ENCODE measurements around the gene OLFM1.
"Not testable (repeated sequence)": the region's sequence is repeated elsewhere in the genome, so short reads cannot be mapped to it uniquely, and the experiment has no call there.

Gene OLFM1

GRCh38 chr9:135152614-135153334 lies 65.3 kb downstream of the OLFM1 start:
- no peak for DNase-seq (ENCODE audit: low read depth in 2 of 2)

GRCh38 chr9:135154050-135154615 lies 66.7 kb downstream of the OLFM1 start:
- no peak for DNase-seq (ENCODE audit: low read depth in 2 of 2)

- DNase-seq (ENCODE audit: low read depth in 2 of 2), result no peak
Measured at GRCh38 chr9:135155396-135155795, 67.9 kb downstream of the OLFM1 start.

DNA sequence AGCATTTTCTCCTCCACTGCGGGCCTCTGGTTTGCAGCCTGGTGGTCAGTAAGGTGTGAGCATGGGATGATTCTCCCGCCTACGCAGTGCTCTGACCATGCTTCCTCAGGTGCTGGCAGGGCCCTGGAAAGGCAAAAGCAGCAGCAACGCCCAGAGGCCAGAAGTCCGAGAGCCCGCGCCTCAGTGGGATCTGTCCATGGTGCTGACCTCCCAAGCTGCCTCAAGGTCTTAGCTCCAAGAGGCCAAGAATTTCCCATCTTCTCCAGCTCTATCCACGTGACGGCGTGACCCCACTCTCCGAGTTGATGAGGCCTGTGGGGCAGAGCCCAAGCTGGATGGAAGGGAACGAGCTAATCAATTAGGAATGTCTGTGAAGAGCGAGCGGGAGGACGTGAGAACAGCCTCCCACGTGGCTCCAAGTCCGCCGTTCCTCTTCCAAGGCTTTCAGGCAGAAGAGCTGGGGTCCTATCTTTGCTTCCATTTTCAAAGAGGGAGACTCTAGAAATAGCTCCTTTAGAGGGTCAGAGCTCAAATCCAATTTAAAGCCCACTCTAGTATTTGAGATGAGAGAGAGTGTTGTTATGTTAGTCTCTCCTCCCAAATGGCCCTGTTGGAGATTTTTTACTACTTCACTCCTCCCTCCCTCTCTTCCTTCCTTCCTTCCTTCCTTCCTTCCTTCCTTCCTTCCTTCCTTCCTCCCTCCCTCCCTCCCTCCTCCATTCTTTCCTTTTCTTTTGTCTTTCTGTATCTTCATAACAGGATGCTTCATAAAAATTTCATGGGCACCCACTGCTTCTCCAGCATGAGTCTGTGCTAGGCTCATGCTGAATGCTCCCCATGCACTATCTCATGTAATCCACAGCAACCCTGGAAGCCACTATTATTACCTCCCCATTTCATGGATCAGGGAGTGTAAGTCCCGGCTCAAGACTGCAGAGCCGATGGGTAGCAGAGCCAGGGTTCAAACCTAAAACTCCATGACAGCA lies 69.3 kb downstream of the OLFM1 start:
- DNase-seq (ENCODE audit: low read depth in 2 of 2), result no peak

DNA sequence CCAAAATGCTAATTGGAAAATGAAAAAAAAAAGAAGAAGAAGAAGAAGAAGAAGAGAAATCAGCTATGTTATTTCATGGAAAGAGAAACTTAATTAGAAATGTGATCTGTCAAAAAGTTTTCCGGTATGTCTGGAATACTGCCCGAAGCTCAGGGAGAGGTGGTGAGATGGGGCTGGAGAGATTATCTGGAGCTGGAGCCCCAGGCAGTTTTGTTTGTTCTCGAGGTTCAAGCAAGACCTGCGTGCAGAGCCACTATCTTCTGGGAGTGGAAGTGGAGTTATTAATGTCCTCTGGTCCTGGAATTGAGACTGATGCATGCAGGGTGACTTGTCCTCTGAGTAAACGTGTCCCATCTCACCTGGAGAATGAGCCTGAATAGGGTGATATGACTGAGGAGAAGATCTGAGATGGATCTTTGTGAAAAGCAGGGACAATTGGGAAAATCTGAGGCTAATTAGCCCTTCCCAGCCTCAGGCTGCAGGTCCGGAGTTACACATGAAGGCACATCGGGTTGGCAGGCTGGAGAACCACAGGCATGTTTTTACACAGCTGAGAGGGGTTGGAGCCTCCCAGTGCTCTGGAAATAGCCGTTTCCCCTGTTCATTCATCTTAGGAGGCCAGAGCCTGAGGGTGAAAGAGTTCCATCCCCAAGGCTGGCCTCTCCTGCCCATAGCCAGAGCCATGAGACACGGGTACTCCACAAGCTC lies 70.5 kb downstream of the OLFM1 start:
- no peak for DNase-seq (ENCODE audit: low read depth in 2 of 2)

GRCh38 chr9:135158564-135158937 lies 71.1 kb downstream of the OLFM1 start:
- DNase-seq (ENCODE audit: low read depth in 2 of 2), result no peak

- DNase-seq (ENCODE audit: low read depth in 2 of 2), result no peak
Measured at GRCh38 chr9:135159801-135160200, 72.3 kb downstream of the OLFM1 start.

GRCh38 chr9:135160862-135161261 lies 73.4 kb downstream of the OLFM1 start:
- no peak for DNase-seq (ENCODE audit: low read depth in 2 of 2)

GRCh38 chr9:135162599-135162998 lies 75.1 kb downstream of the OLFM1 start:
- not testable (repeated sequence) for DNase-seq (ENCODE audit: low read depth in 2 of 2)

- DNase-seq (ENCODE audit: low read depth in 2 of 2), result no peak
Measured at GRCh38 chr9:135163023-135163780, 75.7 kb downstream of the OLFM1 start.

DNA sequence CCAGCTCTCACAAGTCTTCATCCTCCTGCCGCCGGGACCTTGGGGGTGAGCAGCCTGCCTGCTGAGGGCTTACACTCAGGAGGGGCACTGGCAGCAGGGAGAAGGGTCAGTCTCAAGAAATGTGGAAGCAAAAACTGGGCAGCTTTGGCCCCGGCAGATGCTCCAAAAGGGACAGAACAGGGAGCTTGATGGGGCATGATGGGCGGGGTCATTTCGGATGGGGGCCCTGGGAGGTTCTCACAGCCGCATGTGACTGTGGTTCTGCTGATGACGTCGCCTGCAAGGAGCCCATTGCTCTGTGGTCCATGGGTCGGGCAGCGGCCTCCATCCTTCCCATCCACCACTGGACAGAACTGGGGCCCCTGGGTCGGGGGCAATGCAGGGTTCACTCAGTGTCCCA lies 76.6 kb downstream of the OLFM1 start:
- no peak for DNase-seq (ENCODE audit: low read depth in 2 of 2)

- DNase-seq (ENCODE audit: low read depth in 2 of 2), result no peak
Measured at GRCh38 chr9:135165003-135165711, 77.7 kb downstream of the OLFM1 start.

DNA sequence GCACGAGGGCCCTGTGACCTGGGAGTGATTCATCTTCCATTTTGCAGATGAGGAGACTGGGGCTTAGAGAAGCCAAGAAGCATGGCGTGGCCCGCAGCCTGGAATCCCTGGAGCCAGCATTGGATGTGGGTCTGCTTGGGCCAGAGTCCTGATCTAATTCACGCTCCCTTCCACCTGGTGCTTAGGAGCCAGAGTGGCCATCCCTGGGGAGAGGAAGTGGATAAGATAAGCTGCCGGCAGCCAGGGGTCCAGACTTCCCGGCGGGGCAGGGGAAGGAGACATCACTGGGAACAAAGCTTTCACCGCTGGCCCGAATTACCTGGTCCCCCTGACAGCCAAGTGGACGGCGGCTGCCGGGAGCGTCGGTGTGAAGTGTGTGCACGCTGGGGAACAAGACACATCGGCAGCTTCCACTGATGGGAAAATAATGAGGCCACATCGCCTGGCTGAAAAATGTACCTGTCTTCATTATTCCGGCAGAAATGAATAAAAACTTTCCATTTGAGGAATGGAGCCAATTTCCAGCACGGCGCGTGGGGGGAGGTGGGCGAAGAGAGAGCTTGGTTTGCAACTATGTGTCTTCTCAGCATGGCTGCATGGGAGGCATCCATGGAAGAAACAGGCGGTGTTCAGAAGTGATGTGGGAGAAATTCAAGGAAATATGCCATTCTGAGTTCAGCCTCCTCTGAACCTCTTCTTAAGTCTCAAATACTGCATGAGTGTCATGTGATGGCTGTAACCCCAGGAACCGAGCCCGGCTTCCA lies 78.5 kb downstream of the OLFM1 start:
- DNase-seq (ENCODE audit: low read depth in 2 of 2), result no peak

- no peak for DNase-seq (ENCODE audit: low read depth in 2 of 2)
Measured at GRCh38 chr9:135166565-135166964, 79.1 kb downstream of the OLFM1 start.

GRCh38 chr9:135167356-135167755 lies 79.9 kb downstream of the OLFM1 start:
- no peak for DNase-seq (ENCODE audit: low read depth in 2 of 2)

DNA sequence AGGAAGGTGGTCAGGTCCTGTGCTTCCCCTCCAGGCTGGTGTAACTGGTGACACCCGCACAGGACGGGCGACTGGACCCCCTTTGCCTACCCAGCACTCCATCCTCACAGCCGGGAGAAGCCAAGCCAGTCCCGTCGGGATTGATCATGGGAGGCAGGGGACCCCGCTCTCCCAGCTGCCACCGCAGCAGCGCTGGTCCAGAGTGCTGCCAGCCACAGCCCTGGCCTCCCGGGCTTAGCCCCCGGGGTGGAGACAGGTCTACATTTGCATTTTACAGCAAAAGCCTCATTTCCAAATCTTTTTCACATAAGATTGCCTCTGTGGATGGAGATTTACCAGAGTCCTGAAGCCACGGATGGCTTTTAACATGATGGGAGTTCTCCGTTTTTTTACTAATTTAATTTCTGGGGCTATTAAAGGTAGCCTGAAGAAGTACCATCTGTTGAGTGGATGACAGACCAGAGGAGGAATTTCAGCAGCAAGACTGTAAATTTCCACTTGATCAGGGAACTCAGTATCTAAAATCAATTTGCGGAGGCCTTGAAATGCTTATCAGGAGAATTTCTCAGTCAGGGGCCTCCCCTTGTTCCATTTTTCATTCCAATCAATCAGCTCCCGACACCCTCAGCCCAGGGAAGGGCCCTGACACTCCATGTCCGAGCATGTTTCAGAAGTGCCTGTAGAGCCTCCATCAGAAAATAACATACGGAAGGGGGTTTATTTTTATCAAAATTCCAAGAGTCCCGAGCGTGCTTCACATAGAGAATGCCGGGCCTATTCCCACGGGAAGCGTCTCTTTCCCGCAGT lies 80.6 kb downstream of the OLFM1 start:
- DNase-seq (ENCODE audit: low read depth in 2 of 2), result no peak

GRCh38 chr9:135169709-135170226 lies 82.3 kb downstream of the OLFM1 start:
- no peak for DNase-seq (ENCODE audit: low read depth in 2 of 2)

DNA sequence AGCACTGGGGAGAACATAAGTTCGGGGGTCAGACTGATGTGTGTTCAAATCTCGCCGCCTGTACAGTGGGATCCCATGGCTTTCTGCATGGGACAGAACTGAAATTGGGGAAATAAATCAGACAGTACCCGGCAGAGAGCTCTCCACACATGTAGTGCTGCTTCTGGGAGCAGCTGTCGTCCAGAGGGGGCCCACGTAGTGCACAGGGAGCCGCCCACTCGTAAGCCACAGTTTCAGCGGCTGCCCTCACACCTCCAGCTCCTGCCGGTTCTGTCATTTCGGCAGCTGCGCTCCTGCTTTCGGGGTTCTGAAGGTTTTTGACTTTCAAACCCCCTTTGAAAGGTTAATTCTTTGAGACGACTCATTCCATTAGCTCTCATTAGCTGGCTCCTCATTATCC lies 83.1 kb downstream of the OLFM1 start:
- DNase-seq (ENCODE audit: low read depth in 2 of 2), result no peak

Measured in stimulated activated CD8-positive, alpha-beta memory T cell treated with anti-CD3 and anti-CD28 coated beads, Interleukin-2, amount 100 ng/mL, for 1 hour (primary cell).